Testis (tissue), 2 donors: ENCODE data around the gene TTC17.

Experiments used
- CTCF ChIP-seq, 3 experiments: fragments of 450-650 bp in 2 of 3; fragments of 200-600 bp in 1 of 3; sonication (generic) in 1 of 3; IDR thresholded peaks; one replicate each; pipeline ENCODE4 v1.5.1; 2016 to 2019; ENCODE audit warnings: antibody characterized with exemption in 3 of 3, mild to moderate bottlenecking in 2 of 3, moderate library complexity in 1 of 3
- POLR2A ChIP-seq: fragments of 450-650 bp; IDR thresholded peaks from one replicate; pipeline ENCODE4 v1.6.1; 2017; ENCODE audit warnings: antibody characterized with exemption, mild to moderate bottlenecking, moderate library complexity

- TF ChIP-seq CTCF (IDR thresholded peaks at IDR 0.05) (no peak), POLR2A (no peak)
Measured at GRCh38 chr11:43403357-43404231, 44.9 kb downstream of the TTC17 start.
